SK-MEL-5 (cell line): ENCODE data around the gene ERGIC1. TPM values are rescaled to one million over a fixed set of nuclear protein-coding genes. Genes with fewer than 3 reads are reported as not detected.

Source experiments
- DNase-seq: peaks from one replicate; pipeline ENCODE4 v3.0.0-alpha.2; 2016; ENCODE audit warnings: low read depth, low spot score
- in situ Hi-C: cut with HindIII; loops from 2 replicates; pipeline ENCODE4 v1.10.0; 2016; ENCODE audit warnings: low sequenced_read_pairs, high pct_unique_total_duplicates, low pct_unique_long_range_greater_than_20kb
- total RNA-seq: library from RNA; depleted of rRNA; stranded (reverse); fragments of >200 nt; shearing (Covaris generic); gene quantifications from 2 replicates; pipeline ENCODE4 v1.2.3, GENCODE V29; 2014

ERGIC1 gene
- total RNA-seq, 1 experiment from 2014 or later = 91.3 TPM

DNA sequence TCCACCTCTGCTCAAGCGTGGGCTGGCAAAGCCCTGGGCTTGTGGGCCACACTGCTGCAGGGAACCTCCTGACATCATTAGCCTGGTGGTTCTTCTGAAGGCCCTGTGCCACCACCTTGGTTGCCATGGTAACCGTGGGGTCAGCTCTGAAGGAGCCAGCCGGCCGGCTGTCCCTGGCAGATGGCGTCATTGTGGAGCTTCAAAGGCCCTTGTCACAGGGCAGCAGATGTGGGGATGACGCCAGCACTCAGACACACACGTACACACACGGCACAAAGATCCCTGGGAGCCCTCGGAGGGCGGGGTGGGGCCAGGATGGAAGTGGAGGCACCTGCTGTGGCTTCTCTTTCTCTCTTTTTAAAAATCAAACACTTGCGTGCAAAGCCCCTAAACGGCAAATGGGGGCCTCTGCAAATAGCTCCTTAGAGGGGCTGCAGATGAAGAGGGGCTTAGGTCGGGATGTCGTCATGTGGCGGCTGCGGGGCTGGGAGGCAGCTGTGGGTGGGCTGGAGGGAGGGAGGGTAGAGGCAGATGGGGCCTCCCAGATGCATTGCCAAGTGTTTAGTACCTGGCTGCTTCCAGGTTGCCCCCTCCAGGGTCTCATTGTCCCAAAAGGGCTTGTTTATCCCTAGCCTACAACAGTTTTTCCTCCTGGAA, 105.7 kb downstream of the ERGIC1 start:
- in situ Hi-C loops = no loop called here
- DNase-seq = no peak

DNA sequence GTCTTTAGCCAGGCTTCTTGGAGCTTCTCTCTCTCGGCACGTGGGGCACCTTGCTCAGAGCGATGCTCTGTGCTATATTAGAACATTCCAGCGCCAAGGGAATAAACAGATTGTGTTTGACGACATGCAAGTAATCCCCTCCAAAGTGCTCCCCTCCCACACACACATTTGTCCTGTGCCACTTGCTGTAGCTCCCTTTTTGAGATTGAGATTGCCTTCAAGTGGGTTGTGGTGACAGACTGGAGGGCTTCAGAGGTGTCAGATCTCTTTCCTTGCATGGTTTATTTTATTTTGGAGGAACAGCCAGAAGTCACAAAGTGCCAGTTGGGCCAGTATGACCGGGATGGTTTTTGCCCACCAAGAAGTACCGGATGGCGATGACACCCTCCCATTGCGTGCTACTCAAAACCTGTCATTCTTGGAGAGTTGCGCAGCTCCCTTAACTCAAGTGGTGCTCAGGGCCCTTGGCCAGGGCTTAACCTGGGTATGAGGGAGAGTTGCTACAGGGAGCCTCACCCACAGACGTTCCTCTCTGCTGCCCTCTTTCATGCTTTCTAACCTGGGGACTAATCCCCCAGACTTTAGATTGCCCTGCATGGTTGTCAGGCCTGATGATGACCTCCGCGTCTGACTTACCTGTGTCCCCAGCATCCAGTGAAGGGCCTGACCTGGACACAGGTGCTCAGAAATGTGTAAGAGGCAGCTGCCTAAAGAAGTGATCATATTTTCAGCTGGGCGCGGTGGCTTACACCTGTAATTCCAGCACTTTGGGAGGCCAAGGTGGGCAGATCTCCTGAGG, 106.4 kb downstream of the ERGIC1 start:
- DNase-seq = no peak
- in situ Hi-C loops = no loop called here

GRCh38 chr5:172941067-172941516, 107.0 kb downstream of the ERGIC1 start:
- in situ Hi-C loops = no loop called here
- DNase-seq = no peak

DNA sequence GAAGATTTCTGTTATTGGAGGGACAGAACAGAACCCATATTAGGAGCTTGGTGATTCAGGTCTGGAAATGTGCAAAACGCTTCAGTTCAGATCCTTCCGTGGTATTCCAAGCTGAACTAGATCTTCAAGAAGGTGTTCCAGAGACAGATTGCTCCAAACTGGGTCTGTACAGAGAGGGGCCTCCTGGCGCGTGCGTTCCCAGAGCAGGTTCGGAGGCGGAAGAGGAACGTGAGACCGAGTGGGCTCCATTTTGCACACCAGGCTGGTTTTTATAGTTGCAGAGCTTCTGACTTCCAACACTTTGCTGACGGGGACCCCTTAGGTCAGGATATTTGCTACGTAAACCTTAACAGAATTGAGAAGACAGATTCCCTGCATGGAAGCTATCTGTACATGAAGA, 108.5 kb downstream of the ERGIC1 start:
- in situ Hi-C loops = no loop called here
- DNase-seq = no peak

DNA sequence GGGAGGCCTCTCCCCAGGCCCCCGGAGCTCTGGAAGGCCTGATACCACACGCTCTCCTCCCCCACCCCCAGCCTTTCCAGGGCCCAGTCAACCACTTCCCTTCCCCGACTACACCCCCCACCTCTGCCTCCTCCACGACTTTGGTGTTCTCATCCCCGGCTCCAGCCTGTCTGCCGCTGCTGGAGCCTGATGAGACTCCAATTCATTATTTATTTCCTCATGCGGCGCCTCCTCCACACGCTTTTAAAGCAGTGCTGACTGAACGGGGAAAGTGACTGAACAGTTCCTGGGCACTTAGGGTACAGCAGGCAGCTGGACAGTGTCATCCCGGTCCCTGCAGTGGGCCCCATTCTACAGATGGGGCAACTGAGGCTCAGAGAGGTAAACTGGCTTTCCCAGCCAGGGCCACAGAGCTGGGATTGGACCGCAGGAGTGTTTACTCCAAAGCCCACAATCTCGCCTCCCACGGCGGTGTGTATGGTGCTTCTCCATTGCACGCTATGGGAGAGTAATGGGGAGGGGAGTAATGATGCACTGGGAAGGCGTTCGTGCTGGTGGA, 109.3 kb downstream of the ERGIC1 start:
- no peak for DNase-seq

GRCh38 chr5:172943906-172944305, 109.9 kb downstream of the ERGIC1 start:
- in situ Hi-C loops = no loop called here
- no peak for DNase-seq

More for the DNA sequence above, 109.3 kb downstream of the ERGIC1 start:
- in situ Hi-C loops = no loop called here

DNA sequence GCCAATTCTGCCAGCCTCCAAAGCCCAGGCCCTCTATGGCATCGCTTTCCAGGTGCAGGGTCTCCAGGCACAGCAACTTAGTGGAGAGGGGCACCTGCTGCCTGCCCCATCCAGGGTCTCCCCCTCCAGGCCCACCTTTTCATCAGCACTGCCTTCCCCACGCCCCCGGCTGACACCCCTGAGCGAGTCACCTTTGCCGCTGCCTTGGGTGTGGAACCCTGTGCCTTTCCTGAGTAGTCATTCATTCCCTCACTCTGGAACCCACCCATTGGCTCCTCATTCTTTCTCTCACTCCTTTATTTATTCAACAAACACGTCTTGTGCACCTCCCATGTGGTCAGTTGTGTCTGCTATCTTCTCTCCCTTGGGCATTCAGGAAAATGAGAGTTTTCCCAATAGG, 110.7 kb downstream of the ERGIC1 start:
- in situ Hi-C loops = no loop called here
- DNase-seq = no peak

GRCh38 chr5:172945151-172945550, 111.1 kb downstream of the ERGIC1 start:
- in situ Hi-C loops = no loop called here
- DNase-seq = no peak

DNA sequence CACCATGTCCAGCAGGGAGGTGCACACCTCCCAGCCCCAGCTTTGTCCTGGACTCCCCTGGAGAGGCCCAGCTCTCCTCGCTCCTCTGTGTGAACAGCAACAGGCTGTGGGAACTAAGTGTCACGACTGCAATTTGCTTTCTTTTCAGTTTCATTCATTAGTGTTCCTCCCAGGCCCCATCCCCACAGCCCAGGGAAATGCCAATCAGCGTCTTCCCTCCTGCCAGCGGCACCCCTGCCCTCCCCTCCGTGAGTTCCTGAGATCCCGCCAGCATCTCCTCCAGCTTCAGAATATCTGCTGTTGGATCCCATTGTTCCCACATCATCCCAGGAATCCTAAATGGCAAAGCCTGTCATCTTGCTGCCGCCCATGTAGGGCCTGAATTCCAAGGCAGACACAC, 112.1 kb downstream of the ERGIC1 start:
- in situ Hi-C loops = no loop called here

DNA sequence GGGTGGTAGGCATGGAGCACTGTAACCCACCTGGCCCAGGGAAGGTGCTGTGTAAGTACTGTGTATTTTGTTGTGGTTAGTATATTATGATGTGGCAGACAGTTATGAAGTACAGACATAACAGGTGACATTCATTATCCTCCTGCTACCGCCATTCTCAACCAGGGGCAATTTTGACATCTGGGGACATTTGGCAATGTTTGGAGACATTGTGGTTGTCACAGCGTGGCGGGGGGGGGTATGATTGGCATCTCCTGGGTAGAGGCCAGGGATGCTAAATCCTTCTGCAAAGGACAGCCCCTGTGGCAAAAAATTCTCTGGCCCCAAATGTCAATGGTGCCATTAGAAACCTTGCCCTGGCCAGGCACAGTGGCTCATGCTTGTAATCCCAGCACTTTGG, 115.4 kb downstream of the ERGIC1 start:
- in situ Hi-C loops = no loop called here
- DNase-seq = no peak

More for the DNA sequence above, 112.1 kb downstream of the ERGIC1 start:
- DNase-seq = no peak

GRCh38 chr5:172950176-172950965, 116.3 kb downstream of the ERGIC1 start:
- DNase-seq = no peak
- in situ Hi-C loops = no loop called here

DNA sequence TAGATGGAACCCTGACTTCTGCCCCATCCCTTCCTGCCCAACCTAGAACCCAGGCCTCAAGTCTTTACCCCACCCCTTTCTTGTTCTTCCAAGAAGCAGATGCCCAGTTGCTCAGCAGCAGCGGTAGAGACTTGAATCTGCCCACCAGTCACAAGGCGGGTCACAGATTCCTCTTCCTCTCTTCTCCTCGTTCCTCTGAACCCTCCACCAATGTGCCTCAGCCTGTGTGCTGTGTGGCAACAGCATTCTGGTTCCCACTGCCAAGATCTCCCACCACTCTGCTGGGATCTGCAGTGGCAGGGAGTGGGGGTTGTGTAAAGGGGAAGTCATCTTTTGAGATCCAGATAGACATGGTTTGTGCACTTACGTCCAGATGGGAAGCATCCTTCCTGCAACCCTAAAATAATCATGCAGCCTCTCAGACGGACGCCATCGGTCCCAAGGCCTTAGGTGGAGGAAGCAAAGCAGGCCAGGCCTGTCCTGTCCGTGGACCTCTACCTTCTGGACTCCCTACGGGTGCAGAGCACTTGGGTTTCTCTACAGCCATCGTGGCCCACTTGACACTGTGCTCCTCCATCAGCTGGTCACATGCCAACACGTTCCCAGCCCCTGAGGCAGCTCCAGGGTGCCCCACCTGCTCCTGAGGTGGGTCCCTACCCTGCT, 117.5 kb downstream of the ERGIC1 start:
- in situ Hi-C loops = no loop called here

DNA sequence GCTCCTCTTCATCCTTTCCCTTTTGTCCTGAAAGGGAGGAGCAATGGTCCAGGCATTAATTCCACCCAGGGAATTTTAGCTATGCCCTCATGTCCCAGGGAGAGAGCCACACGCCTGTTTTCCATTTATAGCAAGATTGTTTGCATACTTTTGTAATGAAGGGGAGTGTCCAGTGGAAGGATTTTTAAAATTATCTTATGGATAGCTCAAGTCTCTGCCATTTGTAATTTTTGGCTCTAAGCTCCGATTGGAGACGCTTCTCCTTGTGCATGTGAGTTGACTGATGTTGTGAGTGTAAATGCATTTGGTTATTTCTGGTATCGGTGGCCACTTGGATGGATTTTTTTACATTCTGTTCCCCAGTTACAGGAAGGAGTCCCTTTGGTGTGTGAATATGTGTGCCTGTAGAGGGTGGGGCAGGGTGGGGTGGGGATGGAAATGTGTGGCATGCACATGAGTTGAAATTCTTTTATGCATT, 118.0 kb downstream of the ERGIC1 start:
- DNase-seq = no peak
- in situ Hi-C loops = no loop called here

More for the DNA sequence above, 117.5 kb downstream of the ERGIC1 start:
- DNase-seq = no peak

GRCh38 chr5:172953776-172954675, 120.0 kb downstream of the ERGIC1 start:
- DNase-seq = no peak
- in situ Hi-C loops = no loop called here

DNA sequence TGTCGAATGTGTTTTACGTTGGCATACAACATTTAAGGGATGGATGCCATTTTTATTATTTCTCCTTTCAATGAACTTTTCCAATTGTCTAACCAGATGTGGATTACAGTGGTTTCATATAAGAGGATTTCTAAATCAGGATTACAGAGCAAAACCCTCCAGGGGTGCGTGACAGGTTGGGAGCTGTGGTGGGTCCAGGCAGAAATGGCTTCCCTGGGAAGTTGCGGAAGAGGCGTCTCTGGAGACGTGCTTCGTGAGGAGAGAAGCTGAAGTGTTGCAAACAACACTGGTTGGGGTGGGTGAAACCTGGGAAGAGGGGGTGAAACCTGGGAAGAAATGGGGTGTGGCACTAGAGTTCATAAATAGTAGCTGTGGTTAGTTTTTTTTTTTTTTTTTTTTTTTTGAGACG, 120.7 kb downstream of the ERGIC1 start:
- in situ Hi-C loops = no loop called here
- DNase-seq = no peak

DNA sequence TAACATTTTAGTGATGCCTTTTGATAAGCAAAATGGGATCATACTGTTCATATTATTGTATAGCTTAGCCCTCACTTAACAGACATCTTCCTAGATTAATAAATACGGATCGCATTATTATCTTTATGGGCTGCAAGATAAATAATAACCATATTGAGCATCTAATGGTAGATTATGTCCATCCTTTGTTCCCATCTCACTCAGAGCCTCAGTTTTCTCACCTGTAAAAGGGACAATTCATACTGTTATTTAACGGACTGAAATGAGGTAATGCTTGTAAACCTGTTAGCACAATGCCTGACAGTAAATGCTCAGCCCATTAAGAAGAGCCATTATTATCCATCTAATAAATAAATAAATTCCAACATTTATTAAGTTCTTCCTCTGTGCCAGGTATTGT, 122.2 kb downstream of the ERGIC1 start:
- in situ Hi-C loops = no loop called here
- DNase-seq = no peak
